Measurements from ENCODE around the gene FRMPD2.

- TF ChIP-seq ZBTB43 (CRISPR knock-in tag; IDR thresholded peaks at IDR 0.05) = no peak
- TF ChIP-seq ZNF425 (CRISPR knock-in tag; conservative IDR thresholded peaks at IDR 0.05) = no peak
- TF ChIP-seq, protein P1, sequence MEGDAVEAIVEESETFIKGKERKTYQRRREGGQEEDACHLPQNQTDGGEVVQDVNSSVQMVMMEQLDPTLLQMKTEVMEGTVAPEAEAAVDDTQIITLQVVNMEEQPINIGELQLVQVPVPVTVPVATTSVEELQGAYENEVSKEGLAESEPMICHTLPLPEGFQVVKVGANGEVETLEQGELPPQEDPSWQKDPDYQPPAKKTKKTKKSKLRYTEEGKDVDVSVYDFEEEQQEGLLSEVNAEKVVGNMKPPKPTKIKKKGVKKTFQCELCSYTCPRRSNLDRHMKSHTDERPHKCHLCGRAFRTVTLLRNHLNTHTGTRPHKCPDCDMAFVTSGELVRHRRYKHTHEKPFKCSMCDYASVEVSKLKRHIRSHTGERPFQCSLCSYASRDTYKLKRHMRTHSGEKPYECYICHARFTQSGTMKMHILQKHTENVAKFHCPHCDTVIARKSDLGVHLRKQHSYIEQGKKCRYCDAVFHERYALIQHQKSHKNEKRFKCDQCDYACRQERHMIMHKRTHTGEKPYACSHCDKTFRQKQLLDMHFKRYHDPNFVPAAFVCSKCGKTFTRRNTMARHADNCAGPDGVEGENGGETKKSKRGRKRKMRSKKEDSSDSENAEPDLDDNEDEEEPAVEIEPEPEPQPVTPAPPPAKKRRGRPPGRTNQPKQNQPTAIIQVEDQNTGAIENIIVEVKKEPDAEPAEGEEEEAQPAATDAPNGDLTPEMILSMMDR (IDR thresholded peaks at IDR 0.05) = no peak
- TF ChIP-seq, protein P2, sequence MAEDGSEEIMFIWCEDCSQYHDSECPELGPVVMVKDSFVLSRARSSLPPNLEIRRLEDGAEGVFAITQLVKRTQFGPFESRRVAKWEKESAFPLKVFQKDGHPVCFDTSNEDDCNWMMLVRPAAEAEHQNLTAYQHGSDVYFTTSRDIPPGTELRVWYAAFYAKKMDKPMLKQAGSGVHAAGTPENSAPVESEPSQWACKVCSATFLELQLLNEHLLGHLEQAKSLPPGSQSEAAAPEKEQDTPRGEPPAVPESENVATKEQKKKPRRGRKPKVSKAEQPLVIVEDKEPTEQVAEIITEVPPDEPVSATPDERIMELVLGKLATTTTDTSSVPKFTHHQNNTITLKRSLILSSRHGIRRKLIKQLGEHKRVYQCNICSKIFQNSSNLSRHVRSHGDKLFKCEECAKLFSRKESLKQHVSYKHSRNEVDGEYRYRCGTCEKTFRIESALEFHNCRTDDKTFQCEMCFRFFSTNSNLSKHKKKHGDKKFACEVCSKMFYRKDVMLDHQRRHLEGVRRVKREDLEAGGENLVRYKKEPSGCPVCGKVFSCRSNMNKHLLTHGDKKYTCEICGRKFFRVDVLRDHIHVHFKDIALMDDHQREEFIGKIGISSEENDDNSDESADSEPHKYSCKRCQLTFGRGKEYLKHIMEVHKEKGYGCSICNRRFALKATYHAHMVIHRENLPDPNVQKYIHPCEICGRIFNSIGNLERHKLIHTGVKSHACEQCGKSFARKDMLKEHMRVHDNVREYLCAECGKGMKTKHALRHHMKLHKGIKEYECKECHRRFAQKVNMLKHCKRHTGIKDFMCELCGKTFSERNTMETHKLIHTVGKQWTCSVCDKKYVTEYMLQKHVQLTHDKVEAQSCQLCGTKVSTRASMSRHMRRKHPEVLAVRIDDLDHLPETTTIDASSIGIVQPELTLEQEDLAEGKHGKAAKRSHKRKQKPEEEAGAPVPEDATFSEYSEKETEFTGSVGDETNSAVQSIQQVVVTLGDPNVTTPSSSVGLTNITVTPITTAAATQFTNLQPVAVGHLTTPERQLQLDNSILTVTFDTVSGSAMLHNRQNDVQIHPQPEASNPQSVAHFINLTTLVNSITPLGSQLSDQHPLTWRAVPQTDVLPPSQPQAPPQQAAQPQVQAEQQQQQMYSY (CRISPR knock-in tag; IDR thresholded peaks at IDR 0.05) = no peak
- no peak for TF ChIP-seq NR3C1 (CRISPR knock-in tag; conservative IDR thresholded peaks at IDR 0.05; ENCODE audit: low read depth)
- TF ChIP-seq, protein P3, sequence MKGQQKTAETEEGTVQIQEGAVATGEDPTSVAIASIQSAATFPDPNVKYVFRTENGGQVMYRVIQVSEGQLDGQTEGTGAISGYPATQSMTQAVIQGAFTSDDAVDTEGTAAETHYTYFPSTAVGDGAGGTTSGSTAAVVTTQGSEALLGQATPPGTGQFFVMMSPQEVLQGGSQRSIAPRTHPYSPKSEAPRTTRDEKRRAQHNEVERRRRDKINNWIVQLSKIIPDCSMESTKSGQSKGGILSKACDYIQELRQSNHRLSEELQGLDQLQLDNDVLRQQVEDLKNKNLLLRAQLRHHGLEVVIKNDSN (CRISPR knock-in tag; IDR thresholded peaks at IDR 0.05) = no peak
- no peak for TF ChIP-seq MAX (CRISPR knock-in tag; IDR thresholded peaks at IDR 0.05)
- TF ChIP-seq SP1 (CRISPR knock-in tag; conservative IDR thresholded peaks at IDR 0.05) = no peak
- TF ChIP-seq STAT6 (CRISPR knock-in tag; conservative IDR thresholded peaks at IDR 0.05; ENCODE audit: low read depth) = no peak
Measured at GRCh38 chr10:48309711-48310226, 35.3 kb upstream of the FRMPD2 start.

Measured in WTC11 (cell line).